HepG2 (cell line): ENCODE measurements around the gene SELENOV. TPM values are rescaled to one million over a fixed set of nuclear protein-coding genes. Genes with fewer than 3 reads are reported as not detected.
A peak's percentile ranks its signal among the peaks of the same experiment; 100 is the strongest.

Experiments used
- DMAP1 ChIP-seq: IDR thresholded peaks from 2 replicates; pipeline ENCODE4 v1.6.1; 2016
- DR1 ChIP-seq: sonication (generic); formaldehyde crosslinking; IDR thresholded peaks from 2 replicates; pipeline ENCODE4 v1.8.0; 2021; ENCODE audit warnings: mild to moderate bottlenecking, missing genetic modification reagents, inconsistent platforms
- HDAC6 ChIP-seq: fragments of 200-600 bp; sonication (generic); IDR thresholded peaks from 2 replicates; pipeline ENCODE4 v1.7.0; 2017; ENCODE audit warnings: mild to moderate bottlenecking, antibody characterized with exemption, low read length, low read depth
- IKZF4 ChIP-seq: sonication (generic); formaldehyde crosslinking; IDR thresholded peaks from 2 replicates; pipeline ENCODE4 v1.5.1; 2020; ENCODE audit warnings: borderline replicate concordance, mild to moderate bottlenecking, low read depth, missing genetic modification reagents; ENCODE audit errors: not compliant biosample characterization
- MAZ ChIP-seq, 2 experiments: sonication (generic) in 1 of 2; formaldehyde crosslinking in 1 of 2; IDR thresholded peaks; 2 replicates each; pipeline versions ENCODE4 v1.5.0 to v1.6.1; 2012 to 2020; ENCODE audit warnings: low read depth in 2 of 2, mild to moderate bottlenecking in 2 of 2, borderline replicate concordance in 1 of 2, improper control_type of control experiment in 1 of 2, low read length in 1 of 2, missing genetic modification reagents in 1 of 2, moderate library complexity in 1 of 2
- NFIC ChIP-seq: IDR thresholded peaks from 2 replicates; pipeline ENCODE4 v1.6.1; 2012; ENCODE audit warnings: mild to moderate bottlenecking, low read length, inconsistent platforms
- PRMT3 ChIP-seq: sonication (generic); formaldehyde crosslinking; IDR thresholded peaks from 2 replicates; pipeline ENCODE4 v1.8.1; 2022; ENCODE audit warnings: low read depth, mild to moderate bottlenecking, moderate library complexity, missing genetic modification reagents, borderline replicate concordance
- SMAD9 ChIP-seq: sonication (generic); formaldehyde crosslinking; IDR thresholded peaks from 2 replicates; pipeline ENCODE4 v1.5.1; 2020; ENCODE audit warnings: mild to moderate bottlenecking, missing genetic modification reagents
- ZBTB10 ChIP-seq: sonication (generic); formaldehyde crosslinking; IDR thresholded peaks from 2 replicates; pipeline ENCODE4 v1.4.0; 2020; ENCODE audit warnings: missing genetic modification reagents, borderline replicate concordance
- ZMAT5 ChIP-seq: sonication (generic); formaldehyde crosslinking; IDR thresholded peaks from 2 replicates; pipeline ENCODE4 v1.5.0; 2020; ENCODE audit warnings: mild to moderate bottlenecking, low read depth, missing genetic modification reagents, borderline replicate concordance
- ZNF24 ChIP-seq: fragments of 450-650 bp; IDR thresholded peaks from 2 replicates; pipeline ENCODE4 v1.6.1; 2017; ENCODE audit warnings: antibody characterized with exemption, mild to moderate bottlenecking
- ZNF317 ChIP-seq: sonication (generic); formaldehyde crosslinking; IDR thresholded peaks from 2 replicates; pipeline ENCODE4 v1.5.0; 2020; ENCODE audit warnings: mild to moderate bottlenecking, missing genetic modification reagents
- ZNF318 ChIP-seq: sonication (generic); formaldehyde crosslinking; IDR thresholded peaks from 2 replicates; pipeline ENCODE4 v1.4.0; 2020; ENCODE audit warnings: mild to moderate bottlenecking, missing genetic modification reagents
- ZNF329 ChIP-seq: sonication (generic); formaldehyde crosslinking; IDR thresholded peaks from 2 replicates; pipeline ENCODE4 v1.9.0; 2021; ENCODE audit warnings: low read depth, mild to moderate bottlenecking, missing genetic modification reagents
- ZNF619 ChIP-seq: sonication (generic); formaldehyde crosslinking; IDR thresholded peaks from 2 replicates; pipeline ENCODE4 v1.4.0; 2020; ENCODE audit warnings: mild to moderate bottlenecking, missing genetic modification reagents
- ZNF777 ChIP-seq: sonication (generic); formaldehyde crosslinking; IDR thresholded peaks from 2 replicates; pipeline ENCODE4 v1.4.0; 2020; ENCODE audit warnings: missing genetic modification reagents
- ZNF781 ChIP-seq: sonication (generic); formaldehyde crosslinking; IDR thresholded peaks from 2 replicates; pipeline ENCODE4 v1.5.1; 2020; ENCODE audit warnings: borderline replicate concordance, mild to moderate bottlenecking, missing genetic modification reagents; ENCODE audit errors: not compliant biosample characterization
- polyA plus RNA-seq, 8 experiments: library from polyadenylated mRNA; depleted of rRNA in 3 of 8; stranded (reverse) in 7 of 8; unstranded in 1 of 8; fragments of >200 nt; fragmentation: Illumina TruSeq in 4 of 8; extraction: Trizol in 4 of 8; gene quantifications; 2 replicates each; pipeline versions ENCODE4 v1.2.1 to v1.2.3, GENCODE V29; 2011 to 2016; ENCODE audit warnings: low read depth in 4 of 8, missing spikeins in 1 of 8, mixed read lengths in 1 of 8; ENCODE audit not compliant: insufficient read depth in 1 of 8
- total RNA-seq, 5 experiments: library from RNA; depleted of rRNA; stranded (reverse); fragments of >200 nt; fragmentation: Illumina TruSeq; extraction: Trizol; gene quantifications; 2 replicates each; pipeline ENCODE4 v1.2.3, GENCODE V29; 2016; ENCODE audit warnings: low read depth in 1 of 5

SELENOV gene
- total and polyA plus RNA-seq, 2 of the 13 experiments (the other 11 are each of a cell fraction or from before 2014, with no cell fraction given): not detected

GRCh38 chr19:39506944-39507714, 7.8 kb upstream of the SELENOV start (continued):
- no peak for TF ChIP-seq ZMAT5 (CRISPR knock-in tag)
- peak; percentile 93 for TF ChIP-seq ZNF329
- TF ChIP-seq DR1: peak; percentile 57; the same call in 1 of the 2 replicates
- peak; percentile 68; the same call in 1 of the 2 replicates for TF ChIP-seq ZBTB10 (CRISPR knock-in tag)
- TF ChIP-seq ZNF619: no peak
- no peak for TF ChIP-seq HDAC6
- no peak for TF ChIP-seq SMAD9
- no peak for TF ChIP-seq ZNF317 (CRISPR knock-in tag)
- TF ChIP-seq PRMT3: peak; percentile 98
- TF ChIP-seq MAZ (IDR thresholded peaks at IDR 0.05; ENCODE audit: borderline replicate concordance, low read depth, low read length): no peak
- TF ChIP-seq MAZ (CRISPR knock-in tag; IDR thresholded peaks at IDR 0.05; ENCODE audit: low read depth): peak; percentile 90; the same call in 1 of the 2 replicates
- TF ChIP-seq ZNF777 (CRISPR knock-in tag): peak; percentile 99
- peak; percentile 76; the same call in 1 of the 2 replicates for TF ChIP-seq ZNF318 (CRISPR knock-in tag)
- TF ChIP-seq NFIC: no peak
- peak; percentile 98 for TF ChIP-seq IKZF4 (CRISPR knock-in tag)
- 0 out of 2 replicates have a peak, but pooled peaks have one; percentile 24 for TF ChIP-seq DMAP1
- TF ChIP-seq ZNF24: no peak
- no peak for TF ChIP-seq ZNF781 (CRISPR knock-in tag)
